Neural cell (in vitro differentiated cells): ENCODE measurements around the gene NEFH.

Experiments used
- CTCF ChIP-seq: fragments of 450-650 bp; IDR thresholded peaks from 2 replicates; pipeline ENCODE4 v1.5.1; 2014; ENCODE audit warnings: antibody characterized with exemption, mild to moderate bottlenecking, moderate library complexity; ENCODE audit not compliant: poor library complexity, severe bottlenecking
- EP300 ChIP-seq: fragments of 450-650 bp; conservative IDR thresholded peaks from 2 replicates; pipeline ENCODE4 v1.6.1; 2014; ENCODE audit warnings: antibody characterized with exemption, mild to moderate bottlenecking, moderate library complexity; ENCODE audit not compliant: poor library complexity, severe bottlenecking
- EZH2 ChIP-seq: fragments of 200-600, 300-800 bp; shearing (Covaris generic), sonication (generic); IDR thresholded peaks from 2 replicates; pipeline ENCODE4 v1.6.1; 2014; ENCODE audit warnings: antibody characterized with exemption, low read length, borderline replicate concordance, mild to moderate bottlenecking; ENCODE audit not compliant: insufficient read depth, poor library complexity, severe bottlenecking
- MXI1 ChIP-seq: fragments of 450-650 bp; conservative IDR thresholded peaks from 2 replicates; pipeline ENCODE4 v1.6.1; 2014; ENCODE audit warnings: antibody characterized with exemption, mild to moderate bottlenecking; ENCODE audit not compliant: poor library complexity, severe bottlenecking
- TF ChIP-seq, protein P1 (sequence below): IDR thresholded peaks from 2 replicates; pipeline ENCODE4 v1.6.1; 2012; ENCODE audit warnings: borderline replicate concordance

DNA sequence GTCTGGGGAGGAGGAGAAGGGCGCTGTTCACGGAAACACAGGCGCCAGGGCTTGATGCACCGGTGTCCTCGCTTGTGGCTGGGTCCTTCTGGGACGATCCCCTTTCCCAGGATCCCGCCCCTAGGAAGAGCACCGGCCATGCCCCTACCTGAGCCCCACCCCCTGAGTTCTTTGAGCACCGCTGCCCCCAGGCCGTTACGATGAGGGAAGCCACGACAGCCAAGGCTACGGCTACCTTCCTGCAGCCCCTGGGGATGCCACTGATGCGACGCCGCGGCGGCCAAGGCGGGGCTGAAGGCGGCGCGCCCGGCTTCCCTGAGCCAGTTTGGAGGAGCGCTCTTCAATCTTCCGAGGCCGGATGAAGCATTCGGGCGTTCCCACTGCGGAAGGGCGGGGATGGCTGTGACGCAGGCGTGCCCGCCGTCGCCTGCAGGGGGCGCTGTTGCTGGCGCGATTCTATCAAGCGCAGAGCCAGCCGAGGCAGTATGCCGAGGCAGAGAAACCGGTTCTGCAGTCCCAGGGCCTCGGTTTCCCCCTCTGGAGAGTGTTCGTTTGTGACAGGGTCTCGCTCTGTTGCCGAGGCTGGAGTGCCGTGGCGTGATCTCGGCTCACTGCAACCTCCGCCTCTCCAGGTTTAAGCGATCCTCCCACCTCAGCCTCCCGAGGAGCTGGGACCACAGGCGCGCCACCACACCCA, 9.7 kb upstream of the NEFH start:
- TF ChIP-seq EZH2 (no peak), EP300 (no peak), CTCF (peak; percentile 86), MXI1 (no peak)
- TF ChIP-seq, protein P1, sequence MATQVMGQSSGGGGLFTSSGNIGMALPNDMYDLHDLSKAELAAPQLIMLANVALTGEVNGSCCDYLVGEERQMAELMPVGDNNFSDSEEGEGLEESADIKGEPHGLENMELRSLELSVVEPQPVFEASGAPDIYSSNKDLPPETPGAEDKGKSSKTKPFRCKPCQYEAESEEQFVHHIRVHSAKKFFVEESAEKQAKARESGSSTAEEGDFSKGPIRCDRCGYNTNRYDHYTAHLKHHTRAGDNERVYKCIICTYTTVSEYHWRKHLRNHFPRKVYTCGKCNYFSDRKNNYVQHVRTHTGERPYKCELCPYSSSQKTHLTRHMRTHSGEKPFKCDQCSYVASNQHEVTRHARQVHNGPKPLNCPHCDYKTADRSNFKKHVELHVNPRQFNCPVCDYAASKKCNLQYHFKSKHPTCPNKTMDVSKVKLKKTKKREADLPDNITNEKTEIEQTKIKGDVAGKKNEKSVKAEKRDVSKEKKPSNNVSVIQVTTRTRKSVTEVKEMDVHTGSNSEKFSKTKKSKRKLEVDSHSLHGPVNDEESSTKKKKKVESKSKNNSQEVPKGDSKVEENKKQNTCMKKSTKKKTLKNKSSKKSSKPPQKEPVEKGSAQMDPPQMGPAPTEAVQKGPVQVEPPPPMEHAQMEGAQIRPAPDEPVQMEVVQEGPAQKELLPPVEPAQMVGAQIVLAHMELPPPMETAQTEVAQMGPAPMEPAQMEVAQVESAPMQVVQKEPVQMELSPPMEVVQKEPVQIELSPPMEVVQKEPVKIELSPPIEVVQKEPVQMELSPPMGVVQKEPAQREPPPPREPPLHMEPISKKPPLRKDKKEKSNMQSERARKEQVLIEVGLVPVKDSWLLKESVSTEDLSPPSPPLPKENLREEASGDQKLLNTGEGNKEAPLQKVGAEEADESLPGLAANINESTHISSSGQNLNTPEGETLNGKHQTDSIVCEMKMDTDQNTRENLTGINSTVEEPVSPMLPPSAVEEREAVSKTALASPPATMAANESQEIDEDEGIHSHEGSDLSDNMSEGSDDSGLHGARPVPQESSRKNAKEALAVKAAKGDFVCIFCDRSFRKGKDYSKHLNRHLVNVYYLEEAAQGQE, result no peak
